Measurements from ENCODE around the gene KAZN.

The KAZN gene

DNA sequence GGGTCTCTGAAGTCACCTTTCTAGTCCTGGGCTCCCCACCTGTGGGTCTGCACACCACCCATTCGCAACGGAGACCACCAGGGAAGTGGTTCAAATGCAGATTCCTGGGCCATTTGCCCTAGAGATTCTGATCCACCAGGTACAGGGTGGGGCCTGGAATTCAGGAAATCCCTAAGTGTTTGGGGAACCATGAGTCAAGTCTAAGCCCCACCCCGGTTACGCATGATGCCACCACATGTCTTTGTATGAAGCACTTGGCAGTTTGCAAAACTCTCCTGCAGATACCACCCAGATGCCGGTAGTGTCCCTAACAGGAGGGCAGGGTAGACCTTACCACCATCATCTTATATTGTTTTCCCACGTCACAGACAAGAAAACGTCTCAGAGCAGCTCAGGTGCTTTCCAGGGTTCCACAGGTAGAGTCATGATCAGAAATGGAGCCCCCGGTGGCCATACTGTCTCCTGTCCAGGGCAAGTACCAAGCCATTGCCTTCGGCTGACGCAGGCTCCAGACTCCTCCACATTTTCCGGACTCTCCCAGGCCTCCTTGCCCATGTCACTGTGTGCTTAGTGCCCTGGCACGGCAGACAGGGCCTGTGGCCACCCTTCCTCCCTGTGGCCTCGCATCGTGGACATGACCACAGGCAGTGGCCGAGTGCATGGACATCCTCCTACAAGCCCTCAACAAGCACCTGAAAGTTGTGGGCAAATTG, 465.9 kb downstream of the KAZN start:
- in situ Hi-C loops (cut with MboI; ENCODE audit: low sequenced_read_pairs): no loop called here

- in situ Hi-C loops (cut with MboI; ENCODE audit: low sequenced_read_pairs): no loop called here
These were observed 466.8 kb downstream of the KAZN start for GRCh38 chr1:15065291-15065690.

DNA sequence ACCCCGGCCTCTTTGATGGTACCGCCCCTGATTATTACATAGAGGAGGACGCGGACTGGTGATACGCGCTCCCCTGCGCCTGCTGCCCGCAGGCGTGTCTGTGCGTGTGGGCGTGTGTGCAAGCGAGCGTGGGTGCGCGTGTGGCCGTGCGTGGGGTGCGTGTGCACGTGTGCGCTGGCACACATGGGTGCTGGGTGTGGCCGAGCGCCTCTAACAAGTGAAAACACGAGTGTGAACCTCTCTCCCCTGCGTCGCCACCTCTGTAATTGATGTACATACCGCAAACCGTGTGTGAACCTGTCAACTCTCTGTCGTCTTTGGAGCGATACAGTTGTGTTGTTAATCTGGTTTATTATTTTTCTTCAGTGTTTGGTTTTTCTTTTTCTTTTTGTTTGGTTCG, 467.3 kb downstream of the KAZN start:
- in situ Hi-C loops (cut with MboI; ENCODE audit: low sequenced_read_pairs): no loop called here

GRCh38 chr1:15066191-15066590, 467.7 kb downstream of the KAZN start:
- in situ Hi-C loops (cut with MboI; ENCODE audit: low sequenced_read_pairs): no loop called here

GRCh38 chr1:15067148-15067547, 468.7 kb downstream of the KAZN start:
- in situ Hi-C loops (cut with MboI; ENCODE audit: low sequenced_read_pairs): no loop called here

DNA sequence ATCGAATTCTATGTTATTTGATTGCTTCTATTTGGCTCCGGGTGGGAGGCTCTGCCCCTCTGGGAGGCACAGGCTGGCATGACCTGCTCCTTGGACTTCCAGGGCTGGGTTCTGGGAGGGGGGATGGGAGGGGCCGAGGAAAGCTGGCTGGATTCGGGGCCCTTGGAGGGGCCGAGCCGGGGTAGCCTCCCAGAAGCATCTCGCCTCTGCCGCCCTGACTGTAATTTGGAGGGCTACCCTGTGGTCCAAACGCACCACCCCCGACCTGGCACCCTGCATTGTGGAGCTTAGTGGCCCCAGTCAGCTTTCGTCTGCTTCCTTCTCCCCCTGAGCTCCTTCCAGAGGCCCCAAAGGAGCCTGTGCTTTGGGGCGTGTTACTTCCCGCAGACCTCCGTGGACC, 469.7 kb downstream of the KAZN start:
- in situ Hi-C loops (cut with MboI; ENCODE audit: low sequenced_read_pairs): no loop called here

- in situ Hi-C loops (cut with MboI; ENCODE audit: low sequenced_read_pairs): no loop called here
These were observed 470.5 kb downstream of the KAZN start for GRCh38 chr1:15068997-15069396.

- in situ Hi-C loops (cut with MboI; ENCODE audit: low sequenced_read_pairs): no loop called here
These were observed 471.8 kb downstream of the KAZN start for GRCh38 chr1:15070145-15070748.

GRCh38 chr1:15071936-15072335, 473.5 kb downstream of the KAZN start:
- in situ Hi-C loops (cut with MboI; ENCODE audit: low sequenced_read_pairs): no loop called here

- in situ Hi-C loops (cut with MboI; ENCODE audit: low sequenced_read_pairs): no loop called here
These were observed 475.4 kb downstream of the KAZN start for GRCh38 chr1:15073799-15074308.

GRCh38 chr1:15075175-15075574, 476.7 kb downstream of the KAZN start:
- in situ Hi-C loops (cut with MboI; ENCODE audit: low sequenced_read_pairs): no loop called here

GRCh38 chr1:15075817-15076216, 477.3 kb downstream of the KAZN start:
- in situ Hi-C loops (cut with MboI; ENCODE audit: low sequenced_read_pairs): no loop called here

DNA sequence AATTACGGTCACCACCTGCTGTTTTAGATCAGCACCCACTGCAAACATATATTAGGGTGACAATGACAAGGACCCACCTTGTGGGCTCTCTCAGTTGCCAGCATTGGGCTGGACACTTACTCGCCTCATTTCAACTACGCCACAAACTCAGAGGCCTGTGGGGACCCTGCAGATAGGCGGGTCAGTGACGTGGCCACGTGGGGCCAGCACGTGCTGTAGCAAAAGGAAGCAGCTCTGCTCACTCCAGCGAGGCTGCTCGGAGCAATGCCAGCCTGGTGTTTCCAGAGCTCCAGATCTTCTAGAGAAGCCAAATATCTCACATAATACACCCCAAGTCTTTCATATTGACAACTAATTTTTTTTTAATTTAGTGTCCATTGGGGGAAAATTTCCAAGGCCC, 478.3 kb downstream of the KAZN start:
- in situ Hi-C loops (cut with MboI; ENCODE audit: low sequenced_read_pairs): no loop called here

- in situ Hi-C loops (cut with MboI; ENCODE audit: low sequenced_read_pairs): no loop called here
These were observed 478.9 kb downstream of the KAZN start for GRCh38 chr1:15077384-15077783.

DNA sequence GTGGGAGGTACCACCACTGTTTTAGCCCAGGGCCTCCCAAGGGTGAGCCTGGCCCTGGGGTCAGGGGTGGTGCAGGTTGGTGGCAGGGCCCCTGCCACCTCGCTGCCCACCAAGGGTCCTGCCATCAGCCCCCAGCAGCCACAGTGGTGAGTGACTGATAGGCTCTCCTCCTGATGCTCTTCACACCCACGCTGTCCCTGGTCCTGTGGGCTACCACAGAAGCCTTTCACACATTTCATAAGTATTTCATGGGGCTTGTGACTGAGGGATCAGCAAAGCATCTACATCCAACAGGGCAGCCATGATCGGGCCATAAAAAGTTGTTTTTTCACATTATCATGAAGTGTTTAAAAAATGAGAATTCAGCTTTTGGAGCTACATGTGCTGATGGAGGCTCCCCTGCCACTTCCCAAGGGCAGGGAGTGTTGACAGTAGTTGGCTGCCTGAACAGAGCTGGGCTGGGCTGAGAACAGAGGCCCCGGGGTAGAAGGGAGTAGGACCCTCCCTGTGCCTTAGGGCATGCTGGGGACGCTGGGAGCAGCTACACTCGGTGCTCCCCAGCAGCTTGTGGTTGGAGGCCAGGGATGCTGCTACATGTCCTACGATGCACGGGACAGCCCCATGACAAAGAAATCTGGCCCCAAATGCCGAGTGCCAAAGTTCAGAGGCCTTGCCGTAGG, 482.0 kb downstream of the KAZN start:
- in situ Hi-C loops (cut with MboI; ENCODE audit: low sequenced_read_pairs): no loop called here

- in situ Hi-C loops (cut with MboI; ENCODE audit: low sequenced_read_pairs): no loop called here
These were observed 482.6 kb downstream of the KAZN start for GRCh38 chr1:15081102-15081501.

DNA sequence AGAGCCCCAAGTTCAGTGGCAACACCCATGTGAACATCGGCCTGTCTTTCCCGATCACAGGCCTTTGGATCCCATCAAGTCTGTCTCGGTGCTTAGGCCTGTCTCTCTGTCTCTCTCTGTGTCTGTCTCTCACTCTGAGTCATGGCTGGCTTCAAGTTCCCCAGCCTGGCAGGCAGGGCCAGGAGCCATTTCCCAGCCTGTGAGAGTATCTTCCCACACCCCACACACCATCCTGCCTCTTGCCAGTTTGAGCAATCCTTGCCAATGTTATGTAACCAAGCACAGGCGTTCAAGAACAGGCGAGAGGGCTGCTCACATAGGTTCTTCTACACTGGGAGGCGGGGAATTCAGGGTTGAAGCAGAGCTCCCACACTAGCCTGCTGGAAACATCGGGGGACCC, 485.1 kb downstream of the KAZN start:
- in situ Hi-C loops (cut with MboI; ENCODE audit: low sequenced_read_pairs): no loop called here

DNA sequence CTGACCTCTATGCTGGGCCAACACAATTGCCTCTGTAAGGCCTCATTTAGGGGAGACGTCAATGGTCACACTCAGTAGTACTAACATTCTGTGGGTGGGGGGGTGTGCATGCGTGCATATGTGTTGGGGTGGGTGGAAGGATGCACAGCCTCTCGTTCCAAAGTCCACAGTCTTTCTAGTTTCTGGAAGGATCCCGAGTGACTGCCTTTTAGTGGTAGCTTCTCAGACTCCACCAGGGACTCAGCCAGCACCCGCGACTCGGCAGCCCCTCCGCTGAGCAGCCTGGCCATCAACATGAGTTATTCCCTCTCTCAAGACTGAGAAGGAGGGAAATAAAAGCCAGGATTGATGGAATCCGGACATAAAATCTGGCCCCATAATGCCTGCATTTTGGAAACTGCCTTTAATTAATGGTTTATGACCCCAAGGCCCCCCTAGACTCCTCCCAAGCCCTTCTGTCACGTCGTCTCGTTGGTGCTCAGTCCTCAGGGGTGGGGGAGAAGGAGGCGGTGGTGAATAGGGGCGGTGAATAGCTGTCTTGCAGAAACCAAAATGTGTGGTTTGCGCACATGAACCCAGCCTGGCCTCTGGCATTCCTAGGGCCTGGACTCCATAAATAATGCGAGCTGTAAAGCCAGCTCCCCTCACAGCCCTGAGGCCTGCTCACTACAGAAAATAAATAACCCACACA, 489.9 kb downstream of the KAZN start:
- in situ Hi-C loops (cut with MboI; ENCODE audit: low sequenced_read_pairs): no loop called here

DNA sequence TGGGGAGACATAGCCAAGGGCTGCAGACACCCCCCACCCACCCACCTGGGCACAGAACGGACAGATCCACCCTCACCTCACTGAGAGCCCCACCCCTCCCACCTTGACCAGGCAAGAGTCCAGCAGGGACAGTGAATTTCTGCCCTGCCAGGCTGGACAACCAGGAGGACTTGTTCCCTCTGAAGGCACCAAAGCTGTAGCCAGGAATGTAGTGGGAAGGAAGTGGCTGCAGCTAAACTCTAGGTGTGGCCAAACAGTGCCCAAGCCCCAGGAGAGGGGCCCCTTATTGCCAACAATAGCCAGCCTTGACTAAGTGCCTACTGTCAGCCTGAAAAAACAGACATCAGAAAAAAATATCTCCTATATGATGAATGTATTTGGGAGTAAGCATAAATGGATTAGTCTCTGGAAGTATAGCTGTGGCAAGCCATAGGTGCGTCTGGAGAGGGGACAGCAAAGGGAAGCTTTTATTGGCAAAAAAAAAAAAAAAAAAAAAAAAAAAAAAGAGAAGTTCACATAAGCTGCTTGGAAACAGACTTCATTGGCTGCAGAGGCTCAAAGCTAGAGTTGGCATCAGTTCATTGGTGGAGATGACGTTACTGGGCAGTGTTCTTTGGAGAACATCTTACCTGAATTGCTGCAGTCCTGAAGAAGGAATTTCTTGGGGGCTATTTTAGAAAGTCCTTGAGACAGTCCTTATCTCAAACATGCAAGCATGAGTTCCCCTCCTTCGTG, 490.9 kb downstream of the KAZN start:
- in situ Hi-C loops (cut with MboI; ENCODE audit: low sequenced_read_pairs): no loop called here

- in situ Hi-C loops (cut with MboI; ENCODE audit: low sequenced_read_pairs): no loop called here
These were observed 491.9 kb downstream of the KAZN start for GRCh38 chr1:15090373-15090772.

GRCh38 chr1:15094056-15094455, 495.6 kb downstream of the KAZN start:
- in situ Hi-C loops (cut with MboI; ENCODE audit: low sequenced_read_pairs): no loop called here
